GM18526 (cell line): ENCODE measurements around the gene TMEM258.

Experiments used
- POLR2A ChIP-seq: IDR thresholded peaks from 3 replicates; pipeline ENCODE4 v1.6.1; 2011; ENCODE audit not compliant: insufficient read length; ENCODE audit errors: extremely low read depth

TMEM258 gene

DNA sequence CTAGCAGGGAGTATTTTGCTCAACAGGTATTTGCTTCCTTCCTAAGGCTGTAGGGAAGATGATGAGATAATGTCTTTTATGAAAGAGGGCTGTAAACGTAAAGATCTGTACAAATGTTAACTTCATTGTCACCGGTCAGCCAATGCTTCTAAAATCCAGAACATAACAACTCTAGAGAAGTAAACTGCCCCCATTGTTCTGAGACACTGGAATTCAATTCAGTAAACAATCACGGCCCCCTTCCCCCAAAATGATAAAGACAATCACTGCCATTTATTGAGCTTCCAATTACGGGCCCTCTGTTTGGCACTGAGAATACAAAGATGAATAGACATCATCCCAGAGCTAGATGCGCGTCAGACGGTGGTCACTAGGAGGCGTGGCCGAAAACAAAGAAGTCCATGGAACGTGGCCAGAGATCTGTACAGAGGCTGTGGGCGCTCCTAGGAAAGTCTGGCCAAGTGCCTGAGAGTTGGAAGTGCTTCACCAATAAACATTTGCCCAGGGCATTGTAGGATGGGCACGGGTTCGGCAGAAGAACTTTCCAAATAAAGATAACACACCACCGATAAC lies 576 bp downstream of the TMEM258 start:
- TF ChIP-seq POLR2A, result no peak

- no peak for TF ChIP-seq POLR2A
These were observed 4.4 kb downstream of the TMEM258 start for GRCh38 chr11:61787928-61788491.

- TF ChIP-seq POLR2A, result no peak
These were observed 6.5 kb downstream of the TMEM258 start for GRCh38 chr11:61785837-61786402.

DNA sequence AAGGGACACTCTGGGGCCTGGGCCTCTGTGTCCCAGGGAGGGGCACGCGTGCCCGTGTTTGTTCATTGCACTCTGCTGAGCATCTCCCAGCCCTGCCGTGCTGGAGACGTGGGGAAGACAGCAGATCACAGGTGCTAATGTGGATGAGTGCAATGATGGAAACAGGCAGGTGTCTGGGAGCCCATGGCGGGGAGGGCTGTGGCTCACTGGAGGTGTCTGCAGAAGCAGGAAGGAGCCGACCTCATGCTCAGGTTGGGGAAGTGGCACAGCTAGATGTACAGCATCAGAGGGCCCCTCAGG lies 7.9 kb downstream of the TMEM258 start:
- no peak for TF ChIP-seq POLR2A

DNA sequence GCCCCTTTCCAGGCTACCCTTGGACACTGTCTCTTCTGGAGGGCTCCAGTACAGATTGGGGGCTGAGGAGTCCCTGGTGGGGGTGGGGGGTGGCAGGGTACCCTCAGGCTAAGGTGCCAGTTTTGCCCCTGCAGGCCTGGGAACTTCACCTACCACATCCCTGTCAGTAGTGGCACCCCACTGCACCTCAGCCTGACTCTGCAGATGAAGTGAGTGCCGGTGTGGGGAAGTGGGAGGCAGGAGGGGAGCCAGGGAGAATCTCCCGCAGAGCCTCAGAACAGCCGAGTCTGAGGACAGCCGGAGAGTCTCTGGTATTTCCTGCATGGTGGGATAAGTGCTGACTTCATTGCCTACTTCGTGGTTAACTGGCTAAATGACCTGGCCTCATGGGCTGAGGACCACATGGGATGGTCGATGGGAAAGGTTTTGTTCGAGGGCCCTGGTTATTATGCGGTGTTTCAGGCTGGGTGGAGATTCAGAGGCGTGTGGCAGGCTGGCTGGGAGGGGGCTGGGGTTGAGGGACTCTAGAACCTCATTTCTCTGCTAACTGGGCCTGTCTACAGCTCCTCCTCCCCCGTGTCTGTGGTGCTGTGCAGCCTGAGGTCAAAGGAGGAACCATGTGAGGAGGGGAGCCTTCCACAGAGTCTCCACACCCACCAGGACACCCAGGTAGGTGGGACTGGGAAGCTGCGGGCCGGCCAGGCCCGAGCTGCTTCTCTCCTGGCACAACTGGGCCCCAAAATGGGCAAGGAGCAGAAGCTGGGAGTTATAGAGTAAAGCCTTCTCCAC lies 8.5 kb downstream of the TMEM258 start:
- no peak for TF ChIP-seq POLR2A

DNA sequence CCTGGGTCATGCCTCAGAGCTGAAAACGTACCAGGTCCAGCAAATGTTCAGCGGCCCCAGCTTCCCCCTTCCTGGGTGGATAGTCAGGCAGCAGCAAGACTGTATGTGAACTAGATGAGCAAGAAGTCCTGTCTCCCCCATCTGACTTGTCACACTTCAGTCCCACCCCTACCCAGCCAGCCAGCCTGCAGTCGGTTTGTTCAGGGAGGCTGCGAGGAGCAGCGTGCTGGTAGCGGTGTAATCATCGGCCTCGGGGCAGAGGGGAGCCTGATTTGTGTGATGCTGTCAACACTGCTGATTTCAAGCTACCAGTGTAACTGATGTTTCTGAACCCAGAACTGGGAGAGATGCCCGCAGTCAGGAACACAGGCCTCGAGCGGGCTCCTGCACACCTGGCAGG lies 9.6 kb downstream of the TMEM258 start:
- no peak for TF ChIP-seq POLR2A

- TF ChIP-seq POLR2A, result no peak
These were observed 10.1 kb downstream of the TMEM258 start for GRCh38 chr11:61782299-61782698.

DNA sequence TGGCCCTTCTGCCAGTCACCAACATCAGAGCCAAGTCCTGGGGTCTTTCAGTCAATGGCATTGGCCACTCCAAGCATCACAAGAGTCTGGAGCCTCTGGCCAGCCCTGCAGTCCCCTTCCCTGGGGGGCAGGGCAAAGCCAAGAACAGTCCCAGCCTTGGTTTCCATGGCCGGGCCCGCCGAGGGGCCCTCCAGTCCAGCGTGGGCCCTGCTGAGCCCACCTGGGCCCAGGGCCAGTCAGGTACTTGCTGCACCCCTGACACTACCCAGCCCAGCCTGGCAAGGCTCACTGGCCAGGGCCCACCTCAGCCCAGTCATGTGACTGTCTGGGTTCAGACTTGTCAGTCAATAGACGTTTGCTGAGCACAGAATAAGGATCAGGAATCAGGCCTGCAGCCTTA lies 10.8 kb downstream of the TMEM258 start:
- no peak for TF ChIP-seq POLR2A

GRCh38 chr11:61780581-61781162 lies 11.7 kb downstream of the TMEM258 start:
- TF ChIP-seq POLR2A, result no peak

DNA sequence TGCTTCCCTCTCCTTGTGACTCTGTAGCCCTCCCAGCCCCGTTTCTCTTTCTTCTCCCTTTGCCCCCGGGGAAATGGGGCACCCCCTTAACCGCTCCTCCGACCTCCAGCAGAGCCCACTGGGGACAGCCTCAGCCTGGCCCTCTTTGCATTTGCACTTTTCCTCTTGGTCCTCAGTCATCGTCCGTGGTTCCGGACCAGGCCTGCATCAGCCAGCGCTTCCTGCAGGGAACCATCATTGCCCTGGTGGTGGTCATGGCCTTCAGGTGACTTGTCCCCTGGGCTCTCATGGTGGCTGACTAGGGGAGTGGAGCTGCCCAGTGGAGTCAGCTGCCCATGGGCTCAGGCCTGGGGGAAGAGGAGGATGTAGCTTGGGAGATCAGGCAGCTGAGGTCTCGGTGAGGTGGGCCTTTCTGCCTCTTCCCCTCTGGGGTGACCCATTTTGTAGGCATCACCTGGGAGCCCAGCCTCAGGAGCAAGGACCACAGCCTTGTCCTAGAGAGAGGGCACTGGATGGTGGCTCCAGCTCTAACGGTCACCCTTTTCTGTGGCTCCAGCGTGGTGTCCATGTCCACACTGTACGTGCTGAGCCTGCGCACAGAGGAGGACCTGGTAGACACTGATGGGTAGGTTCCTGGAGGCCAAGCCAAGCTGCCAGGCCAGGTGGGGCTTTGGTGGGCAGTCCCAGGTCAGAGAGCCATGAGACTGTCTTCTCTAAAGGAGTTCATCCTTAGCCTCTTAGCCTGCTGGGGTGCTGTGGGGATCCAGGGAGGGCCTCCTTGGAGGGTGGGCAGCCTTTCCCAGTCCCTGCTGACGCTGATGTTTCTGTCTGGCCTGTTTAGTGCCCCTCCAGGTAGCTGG lies 12.5 kb downstream of the TMEM258 start:
- no peak for TF ChIP-seq POLR2A

DNA sequence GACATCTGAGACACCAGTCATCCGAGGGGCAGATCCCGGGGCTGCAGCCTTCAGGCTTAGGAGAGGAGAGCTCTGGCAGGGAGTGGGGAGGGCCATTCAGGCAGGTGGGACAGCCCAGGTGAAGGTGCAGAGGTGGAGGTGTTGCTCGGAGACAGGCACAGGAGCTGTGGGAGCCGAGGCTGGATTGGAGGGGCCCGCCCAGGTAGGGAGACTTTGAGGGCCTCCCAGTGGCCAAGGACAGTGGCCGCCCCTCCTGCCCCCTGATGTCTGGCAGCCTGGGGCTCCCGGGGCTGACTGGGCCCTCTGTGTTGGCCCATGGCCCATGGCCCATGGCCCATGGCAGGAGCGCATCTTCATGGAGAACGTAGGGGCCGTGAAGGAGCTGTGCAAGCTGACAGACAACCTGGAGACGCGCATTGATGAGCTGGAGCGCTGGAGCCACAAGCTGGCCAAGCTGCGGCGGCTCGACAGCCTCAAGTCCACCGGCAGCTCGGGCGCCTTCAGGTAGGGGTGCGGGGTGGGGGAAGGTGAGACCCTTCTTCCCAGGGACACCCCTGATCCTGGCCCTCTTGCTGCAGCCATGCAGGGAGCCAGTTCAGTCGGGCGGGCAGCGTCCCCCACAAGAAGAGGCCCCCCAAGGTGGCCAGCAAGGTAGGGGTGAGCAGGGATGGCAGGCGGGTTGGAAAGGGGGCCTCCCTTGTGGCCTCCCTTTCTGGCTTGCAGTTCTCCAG lies 13.3 kb downstream of the TMEM258 start:
- no peak for TF ChIP-seq POLR2A

DNA sequence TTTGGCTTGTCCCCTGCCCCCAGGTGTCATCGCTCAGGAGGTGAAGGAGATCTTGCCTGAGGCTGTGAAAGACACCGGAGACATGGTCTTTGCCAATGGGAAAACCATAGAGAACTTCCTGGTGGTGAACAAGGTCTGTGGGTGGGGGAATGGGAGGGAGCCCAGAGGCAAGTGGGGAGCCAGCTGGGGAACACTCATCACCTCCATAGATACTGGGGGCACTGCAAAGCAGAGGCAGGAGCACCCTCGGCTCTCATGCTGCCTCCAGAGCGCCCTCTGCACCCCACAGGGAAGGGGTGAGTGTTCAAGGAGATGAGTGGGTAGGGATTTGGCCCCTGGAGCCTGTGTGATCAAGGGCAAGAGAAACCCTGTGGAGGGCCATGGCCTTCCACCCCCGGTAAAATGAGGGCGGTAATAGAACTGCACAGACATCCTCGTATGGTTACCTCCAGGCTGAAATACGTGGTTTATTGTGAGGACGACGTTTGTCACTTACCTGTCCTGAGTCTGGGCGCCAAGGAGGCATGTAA lies 14.0 kb downstream of the TMEM258 start:
- TF ChIP-seq POLR2A, result no peak

GRCh38 chr11:61777234-61778090 lies 14.9 kb downstream of the TMEM258 start:
- TF ChIP-seq POLR2A, result no peak

- TF ChIP-seq POLR2A, result no peak
These were observed 15.8 kb downstream of the TMEM258 start for GRCh38 chr11:61776561-61777075.
